Measurements from ENCODE around the gene LRMDA. TPM values are rescaled to one million over a fixed set of nuclear protein-coding genes. Genes with fewer than 3 reads are reported as not detected.

LRMDA gene
- total RNA-seq, 4 donors from 2014 or later = 1.5 to 15.7 (median 4.6) TPM

DNA sequence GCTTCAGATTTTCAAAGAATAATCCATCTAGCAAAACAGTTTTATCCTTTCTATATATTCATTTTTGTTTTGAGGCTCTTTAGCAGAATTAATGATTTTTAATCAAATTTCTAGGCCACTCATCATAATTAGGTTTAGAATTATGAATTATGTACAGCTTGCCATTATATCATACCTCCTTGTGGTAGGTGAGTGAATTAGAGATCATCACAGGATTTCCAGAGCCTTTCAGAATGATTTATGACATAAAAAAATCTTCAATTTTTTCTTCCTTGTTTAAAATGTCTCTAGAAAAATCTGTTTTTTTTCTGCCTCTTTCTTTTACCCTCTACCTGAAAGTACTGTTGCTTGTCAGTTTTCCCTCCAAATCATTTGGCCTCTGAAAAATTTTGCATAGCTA is 433.3 kb downstream of the LRMDA start:
- no peak overlapping the region for H3K4me3 ChIP-seq
- peaks cover 0 to 4% of the 10 kb centered on the region in 2 donors for H3K4me1 ChIP-seq
- H3K27ac ChIP-seq = no peak overlapping the region
- no peak for DNase-seq
- intact Hi-C loops (cut with DNase I; ENCODE audit: low total_unique reads) = no loop called here
- no peaks in the 10 kb centered on the region for H3K9me3 ChIP-seq
- no peaks in the 10 kb centered on the region for H3K27me3 ChIP-seq
- H3K36me3 ChIP-seq = no peaks in the 10 kb centered on the region
- TF ChIP-seq POLR2A (IDR thresholded peaks at IDR 0.05) = no peak

DNA sequence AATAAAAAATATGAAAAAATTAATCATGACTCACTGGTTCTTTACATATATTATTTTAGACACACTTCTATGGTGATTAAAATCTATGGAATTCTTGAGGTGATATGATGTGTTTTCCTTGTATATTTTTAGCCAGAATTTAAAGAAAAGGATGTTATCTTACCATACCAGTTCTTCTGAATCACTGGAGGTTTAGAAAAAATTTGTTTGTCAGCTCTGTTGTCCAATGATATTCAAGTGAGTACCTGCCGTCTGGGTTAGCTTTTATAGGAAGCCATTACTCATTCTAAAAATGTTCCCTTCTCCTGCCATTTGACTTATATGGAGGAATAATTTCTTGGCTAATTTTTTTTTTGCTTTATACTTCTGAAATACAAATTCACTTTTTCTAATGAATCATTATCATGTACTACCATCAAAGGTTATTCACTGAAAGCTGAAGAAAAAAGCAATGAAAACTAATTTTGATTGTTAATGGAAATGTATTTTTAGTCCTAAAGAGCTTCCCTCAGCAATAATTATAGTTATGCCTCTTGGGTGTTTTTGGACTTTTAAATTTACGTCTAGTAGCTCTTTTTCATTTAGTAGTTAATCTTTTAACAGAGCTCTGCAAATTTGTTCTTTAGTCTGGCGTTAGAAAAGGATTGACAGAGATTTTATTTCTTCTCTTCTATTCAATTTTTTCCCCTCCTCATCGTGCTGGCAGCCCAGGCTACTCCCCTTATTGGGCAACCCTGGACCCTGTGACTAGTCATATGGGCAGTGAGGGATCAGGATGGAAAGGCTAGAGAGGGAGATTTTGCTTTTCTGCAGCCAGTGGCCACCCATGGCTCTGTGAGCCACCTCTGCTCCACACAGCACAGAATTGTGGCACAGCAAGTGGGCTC is 434.2 kb downstream of the LRMDA start:
- Histone ChIP-seq H3K4me3 (no peak overlapping the region), H3K27ac (no peak overlapping the region), H3K27me3 (no peaks in the 10 kb centered on the region), H3K36me3 (no peaks in the 10 kb centered on the region), H3K4me1 (peaks cover 0 to 4% of the 10 kb centered on the region in 2 donors), H3K9me3 (no peaks in the 10 kb centered on the region)
- DNase-seq = no peak
- intact Hi-C loops (cut with DNase I; ENCODE audit: low total_unique reads) = no loop called here
- TF ChIP-seq, protein P1, sequence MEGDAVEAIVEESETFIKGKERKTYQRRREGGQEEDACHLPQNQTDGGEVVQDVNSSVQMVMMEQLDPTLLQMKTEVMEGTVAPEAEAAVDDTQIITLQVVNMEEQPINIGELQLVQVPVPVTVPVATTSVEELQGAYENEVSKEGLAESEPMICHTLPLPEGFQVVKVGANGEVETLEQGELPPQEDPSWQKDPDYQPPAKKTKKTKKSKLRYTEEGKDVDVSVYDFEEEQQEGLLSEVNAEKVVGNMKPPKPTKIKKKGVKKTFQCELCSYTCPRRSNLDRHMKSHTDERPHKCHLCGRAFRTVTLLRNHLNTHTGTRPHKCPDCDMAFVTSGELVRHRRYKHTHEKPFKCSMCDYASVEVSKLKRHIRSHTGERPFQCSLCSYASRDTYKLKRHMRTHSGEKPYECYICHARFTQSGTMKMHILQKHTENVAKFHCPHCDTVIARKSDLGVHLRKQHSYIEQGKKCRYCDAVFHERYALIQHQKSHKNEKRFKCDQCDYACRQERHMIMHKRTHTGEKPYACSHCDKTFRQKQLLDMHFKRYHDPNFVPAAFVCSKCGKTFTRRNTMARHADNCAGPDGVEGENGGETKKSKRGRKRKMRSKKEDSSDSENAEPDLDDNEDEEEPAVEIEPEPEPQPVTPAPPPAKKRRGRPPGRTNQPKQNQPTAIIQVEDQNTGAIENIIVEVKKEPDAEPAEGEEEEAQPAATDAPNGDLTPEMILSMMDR (IDR thresholded peaks at IDR 0.05) = no peak
- TF ChIP-seq POLR2A (IDR thresholded peaks at IDR 0.05) = no peak

DNA sequence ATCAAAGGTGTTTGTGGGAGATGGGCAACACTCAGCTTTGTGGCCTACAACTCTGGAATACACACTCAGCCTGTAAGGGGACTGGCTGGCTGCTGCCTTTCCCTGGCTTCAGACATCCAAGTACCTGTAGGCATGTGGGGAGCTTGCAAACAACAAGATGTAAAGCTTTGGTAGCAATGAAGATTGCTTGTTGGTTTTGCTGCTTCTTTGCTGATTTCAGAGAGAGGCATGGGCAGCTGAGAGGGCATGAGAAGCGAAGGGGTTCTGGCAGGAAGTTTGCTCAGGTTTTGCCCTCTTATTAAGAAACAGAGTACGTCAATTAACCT is 434.8 kb downstream of the LRMDA start:
- no peak overlapping the region for H3K27ac ChIP-seq
- no peaks in the 10 kb centered on the region for H3K4me1 ChIP-seq
- intact Hi-C loops (cut with DNase I; ENCODE audit: low total_unique reads) = no loop called here
- H3K4me3 ChIP-seq = no peak overlapping the region
- no peaks in the 10 kb centered on the region for H3K9me3 ChIP-seq
- DNase-seq = no peak
- no peaks in the 10 kb centered on the region for H3K36me3 ChIP-seq
- H3K27me3 ChIP-seq = no peaks in the 10 kb centered on the region
- TF ChIP-seq, protein P1 (IDR thresholded peaks at IDR 0.05) = no peak
- TF ChIP-seq POLR2A (IDR thresholded peaks at IDR 0.05) = no peak

DNA sequence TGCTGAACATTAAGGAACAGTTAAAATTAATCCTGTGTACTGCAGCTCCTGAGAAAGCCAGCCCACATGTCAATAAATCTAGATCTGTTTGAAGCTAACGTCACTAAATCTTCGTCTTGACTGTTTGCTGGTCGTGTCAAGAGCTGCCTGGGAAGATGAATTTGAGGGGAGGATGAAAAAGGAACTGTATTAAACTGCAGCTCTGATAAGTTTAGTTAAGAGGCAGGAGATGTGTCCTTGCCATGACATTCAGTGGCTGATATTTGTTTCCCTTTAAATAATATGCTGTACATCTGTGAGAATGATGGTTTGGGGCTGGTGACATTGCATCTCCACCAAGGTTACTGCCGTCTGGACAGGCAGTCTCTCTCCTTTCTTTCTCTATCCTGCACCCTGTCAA is 435.3 kb downstream of the LRMDA start:
- TF ChIP-seq POLR2A (IDR thresholded peaks at IDR 0.05) = no peak
- TF ChIP-seq, protein P1 (IDR thresholded peaks at IDR 0.05) = no peak
- intact Hi-C loops (cut with DNase I; ENCODE audit: low total_unique reads) = no loop called here
- DNase-seq = no peak
- no peak overlapping the region for H3K27ac ChIP-seq
- H3K4me3 ChIP-seq = no peak overlapping the region
- H3K4me1 ChIP-seq = no peaks in the 10 kb centered on the region
- H3K9me3 ChIP-seq = no peaks in the 10 kb centered on the region
- no peaks in the 10 kb centered on the region for H3K36me3 ChIP-seq
- no peaks in the 10 kb centered on the region for H3K27me3 ChIP-seq

DNA sequence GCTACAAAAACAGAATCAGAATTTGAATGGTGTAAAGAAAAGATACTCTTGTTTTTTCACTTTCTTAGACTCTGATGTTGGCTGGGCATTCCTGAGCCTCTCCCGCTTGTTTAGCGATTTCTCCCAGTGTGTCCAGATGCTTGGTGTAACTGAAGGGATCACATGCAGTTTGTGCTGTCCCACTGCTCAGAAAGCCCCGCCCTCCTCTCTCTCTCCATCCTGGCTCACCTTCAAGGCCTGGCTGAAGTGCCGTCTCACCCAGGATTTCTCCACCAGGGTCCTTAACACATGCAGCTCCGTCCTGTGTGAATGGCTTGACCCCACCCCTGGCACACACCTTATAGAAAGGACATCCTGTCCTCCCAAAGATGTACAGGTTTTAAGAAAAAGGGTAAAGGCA is 437.1 kb downstream of the LRMDA start:
- H3K4me1 ChIP-seq = no peaks in the 10 kb centered on the region
- no peak overlapping the region for H3K27ac ChIP-seq
- intact Hi-C loops (cut with DNase I; ENCODE audit: low total_unique reads) = no loop called here
- H3K9me3 ChIP-seq = no peaks in the 10 kb centered on the region
- no peaks in the 10 kb centered on the region for H3K27me3 ChIP-seq
- no peak overlapping the region for H3K4me3 ChIP-seq
- no peaks in the 10 kb centered on the region for H3K36me3 ChIP-seq
- no peak for TF ChIP-seq POLR2A (IDR thresholded peaks at IDR 0.05)
- TF ChIP-seq, protein P1 (IDR thresholded peaks at IDR 0.05) = no peak
- no peak for DNase-seq
